ENCODE results near the gene NEURL3.

- no peak for TF ChIP-seq EZH2phosphoT487 (IDR thresholded peaks at IDR 0.05; ENCODE audit: insufficient read depth, low read depth)
- no peak for TF ChIP-seq EZH2 (IDR thresholded peaks at IDR 0.05; ENCODE audit: insufficient read depth, poor library complexity, severe bottlenecking)
Observed at GRCh38 chr2:96554293-96555145, 49.4 kb upstream of the NEURL3 start.

Measured in GM23248 (cell line).